GM18907 (cell line): Measurements from ENCODE around the gene PNN.

Source experiments
- ATAC-seq: cut with Tn5 transposase; IDR thresholded peaks from one replicate; pipeline ENCODE4 v1.9.1; 2021; ENCODE audit warnings: mild to moderate bottlenecking, moderate library complexity; ENCODE audit not compliant: unreplicated experiment

The PNN gene

DNA sequence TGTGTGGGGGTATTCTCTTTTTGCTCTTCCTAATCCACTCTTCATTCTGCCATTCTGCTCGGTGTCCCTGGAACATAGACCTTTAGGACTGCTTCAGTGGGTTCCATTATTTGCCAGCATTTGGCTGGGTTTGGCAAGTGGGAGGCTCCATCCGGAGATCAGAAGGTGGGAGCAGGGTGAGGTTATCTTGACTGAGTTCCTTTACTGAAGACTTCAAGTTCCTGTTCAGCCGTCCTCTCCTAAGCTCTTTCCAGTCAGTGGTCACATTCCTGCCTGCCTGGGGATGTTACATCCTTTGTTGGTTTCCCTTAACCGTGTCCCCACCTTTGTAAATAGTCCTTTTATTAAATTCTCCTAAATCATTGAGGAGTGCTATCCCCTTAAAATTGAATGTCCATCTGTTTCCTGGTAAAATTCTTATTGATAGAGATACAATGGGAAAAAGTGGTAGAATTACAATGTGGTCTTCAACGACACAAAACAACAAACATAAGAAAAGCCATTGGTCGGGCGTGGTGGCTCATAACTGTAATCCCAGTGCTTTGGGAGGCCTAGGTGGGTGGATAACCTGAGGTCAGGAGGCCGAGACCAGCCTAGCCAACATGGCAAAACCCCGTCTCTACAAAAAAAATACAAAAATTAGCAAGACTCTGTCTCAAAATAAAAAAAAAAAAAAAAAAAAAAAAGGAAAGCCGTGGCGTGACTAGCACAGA is 53.6 kb downstream of the PNN start:
- no peak for ATAC-seq

DNA sequence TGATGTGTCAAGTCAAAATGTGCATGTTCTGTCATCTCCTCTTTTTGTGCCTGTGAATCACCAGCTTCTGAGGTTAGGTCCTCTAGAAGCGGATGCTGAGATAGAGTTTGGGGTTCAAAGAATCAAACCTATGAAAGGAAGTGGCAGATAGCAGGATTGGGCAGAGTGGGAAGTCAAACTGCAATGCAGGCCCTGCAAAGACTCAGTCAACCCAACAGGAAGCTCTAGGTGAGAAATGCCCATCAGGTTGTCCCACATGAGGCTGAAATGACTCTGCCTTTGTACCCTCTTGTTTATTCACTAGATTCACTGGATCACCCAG is 54.1 kb downstream of the PNN start:
- ATAC-seq: peak; percentile 41

DNA sequence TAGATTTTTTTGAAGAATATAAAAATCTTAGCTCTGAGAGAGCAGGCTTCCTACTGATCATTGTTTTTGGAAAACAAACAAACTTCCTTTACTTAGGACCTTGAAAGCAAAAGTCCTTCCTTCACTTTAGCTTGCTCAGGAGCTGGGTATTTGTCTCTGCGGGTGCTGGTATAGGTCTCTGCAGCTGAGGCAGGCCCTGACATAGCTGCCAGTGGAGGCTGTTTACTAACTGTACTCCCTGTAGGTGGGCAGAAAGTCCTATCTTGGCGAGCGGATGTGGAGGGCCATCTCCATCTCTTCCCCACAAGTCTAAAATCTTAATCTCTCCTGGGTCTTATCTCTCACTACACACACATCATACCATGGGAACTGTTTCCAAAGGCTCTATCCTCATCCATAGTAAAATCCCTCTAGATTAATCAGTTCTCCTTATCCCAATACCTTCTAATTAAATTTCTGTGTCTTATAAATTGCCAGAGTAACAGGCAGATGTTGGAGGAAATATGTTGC is 54.6 kb downstream of the PNN start:
- ATAC-seq: no peak

- no peak for ATAC-seq
Measured at GRCh38 chr14:39230416-39231035, 55.5 kb downstream of the PNN start.

DNA sequence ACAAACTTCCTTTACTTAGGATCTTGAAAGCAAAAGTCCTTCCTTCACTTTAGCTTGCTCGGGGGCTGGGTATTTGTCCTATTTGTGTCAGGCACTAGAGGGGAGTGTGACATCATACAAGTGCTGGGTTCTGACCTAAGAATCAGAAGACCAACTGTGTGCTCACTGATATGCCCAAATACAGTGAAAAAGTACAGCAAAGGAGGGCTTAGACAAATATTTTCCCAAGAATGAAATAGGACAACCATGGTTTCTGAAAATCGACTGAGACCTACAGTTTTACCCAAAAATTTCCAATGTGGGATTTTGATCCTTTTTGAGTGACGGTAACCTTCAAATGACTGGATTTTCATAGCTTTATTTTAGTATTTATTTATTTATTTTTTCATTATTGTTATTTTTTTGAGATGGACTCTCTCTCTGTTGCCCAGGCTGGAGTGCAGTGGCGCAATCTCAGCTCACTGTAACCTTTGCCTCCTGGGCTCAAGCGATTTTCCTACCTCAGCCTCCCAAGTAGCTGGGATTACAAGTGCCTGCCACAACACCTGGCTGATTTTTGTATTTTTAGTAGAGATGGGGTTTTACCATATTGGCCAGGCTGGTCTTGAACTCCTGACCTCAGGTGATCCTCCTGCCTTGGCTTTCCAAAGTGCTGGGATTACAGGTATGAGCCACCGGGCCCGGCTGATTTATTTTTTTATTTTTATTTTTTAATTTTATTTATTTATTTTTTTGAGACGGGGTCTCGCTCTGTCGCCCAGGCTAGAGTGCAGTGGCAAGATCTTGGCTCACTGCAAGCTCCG is 56.9 kb downstream of the PNN start:
- peak; percentile 84 for ATAC-seq
